ENCODE data around the gene CLEC2D.
"Not testable (repeated sequence)": the region's sequence is repeated elsewhere in the genome, so short reads cannot be mapped to it uniquely, and the experiment has no call there.

The CLEC2D gene

DNA sequence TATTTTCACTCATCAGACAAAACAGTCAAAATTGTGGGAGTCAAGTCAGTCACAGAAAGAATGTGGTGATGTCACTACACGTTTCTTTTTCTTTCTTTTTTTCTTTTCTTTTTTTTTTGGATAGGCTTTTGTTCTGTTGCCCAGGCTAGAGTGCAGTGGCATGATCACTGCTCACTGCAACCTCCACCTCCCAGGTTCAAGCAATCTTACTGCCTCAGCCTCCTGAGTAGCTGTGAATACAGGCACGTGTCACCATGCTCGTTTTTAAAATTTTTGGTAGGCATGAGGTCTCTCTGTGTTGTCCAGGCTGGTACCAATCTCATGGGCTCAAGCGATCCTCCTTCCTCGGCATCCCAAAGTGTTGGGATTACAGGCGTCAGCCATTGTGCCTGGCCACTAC, 61.1 kb downstream of the CLEC2D start:
- DNase-seq (ENCODE audit: low read depth), result no peak
- TF ChIP-seq, protein P1, sequence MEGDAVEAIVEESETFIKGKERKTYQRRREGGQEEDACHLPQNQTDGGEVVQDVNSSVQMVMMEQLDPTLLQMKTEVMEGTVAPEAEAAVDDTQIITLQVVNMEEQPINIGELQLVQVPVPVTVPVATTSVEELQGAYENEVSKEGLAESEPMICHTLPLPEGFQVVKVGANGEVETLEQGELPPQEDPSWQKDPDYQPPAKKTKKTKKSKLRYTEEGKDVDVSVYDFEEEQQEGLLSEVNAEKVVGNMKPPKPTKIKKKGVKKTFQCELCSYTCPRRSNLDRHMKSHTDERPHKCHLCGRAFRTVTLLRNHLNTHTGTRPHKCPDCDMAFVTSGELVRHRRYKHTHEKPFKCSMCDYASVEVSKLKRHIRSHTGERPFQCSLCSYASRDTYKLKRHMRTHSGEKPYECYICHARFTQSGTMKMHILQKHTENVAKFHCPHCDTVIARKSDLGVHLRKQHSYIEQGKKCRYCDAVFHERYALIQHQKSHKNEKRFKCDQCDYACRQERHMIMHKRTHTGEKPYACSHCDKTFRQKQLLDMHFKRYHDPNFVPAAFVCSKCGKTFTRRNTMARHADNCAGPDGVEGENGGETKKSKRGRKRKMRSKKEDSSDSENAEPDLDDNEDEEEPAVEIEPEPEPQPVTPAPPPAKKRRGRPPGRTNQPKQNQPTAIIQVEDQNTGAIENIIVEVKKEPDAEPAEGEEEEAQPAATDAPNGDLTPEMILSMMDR (conservative IDR thresholded peaks at IDR 0.05; ENCODE audit: control insufficient read depth, insufficient read depth, low read depth, low read length), result no peak
- no peak overlapping the region for H3K4me3 ChIP-seq (ENCODE audit: control insufficient read depth, low read depth, low read length)

- DNase-seq (ENCODE audit: low read depth), result no peak
- TF ChIP-seq, protein P1 (conservative IDR thresholded peaks at IDR 0.05; ENCODE audit: control insufficient read depth, insufficient read depth, low read depth, low read length), result no peak
- H3K4me3 ChIP-seq (ENCODE audit: control insufficient read depth, low read depth, low read length), result no peak overlapping the region
These were observed 61.9 kb downstream of the CLEC2D start for GRCh38 chr12:9731393-9731792.

DNA sequence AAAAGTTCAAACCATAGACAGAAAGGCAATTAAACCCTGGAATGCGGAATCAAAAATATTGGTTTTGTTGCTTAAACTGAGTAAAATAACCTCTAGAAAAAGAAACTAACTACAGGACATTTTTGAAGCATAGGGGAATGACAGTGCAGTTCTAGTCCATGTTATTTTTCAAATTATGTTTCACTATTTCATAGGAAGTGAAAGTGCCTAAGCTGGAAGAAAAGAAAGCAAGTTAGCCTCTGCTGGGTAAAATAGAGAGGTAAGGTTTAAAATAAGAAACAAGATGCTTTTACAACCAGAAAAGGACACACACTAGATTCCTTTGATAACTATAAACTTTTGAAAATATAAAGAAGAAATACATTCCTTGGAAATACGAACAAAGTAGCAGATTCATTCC, 62.3 kb downstream of the CLEC2D start:
- TF ChIP-seq, protein P1 (conservative IDR thresholded peaks at IDR 0.05; ENCODE audit: control insufficient read depth, insufficient read depth, low read depth, low read length), result no peak
- H3K4me3 ChIP-seq (ENCODE audit: control insufficient read depth, low read depth, low read length), result no peak overlapping the region
- DNase-seq (ENCODE audit: low read depth), result no peak

- DNase-seq (ENCODE audit: low read depth), result no peak
- H3K4me3 ChIP-seq (ENCODE audit: control insufficient read depth, low read depth, low read length), result no peak within 1 kb of the TSS
- TF ChIP-seq, protein P1 (conservative IDR thresholded peaks at IDR 0.05; ENCODE audit: control insufficient read depth, insufficient read depth, low read depth, low read length), result no peak
These were observed 63.5 kb downstream of the CLEC2D start, which contains the start of gene CLECL1 for GRCh38 chr12:9732921-9733461. Gene CLECL1, minus strand, starts transcription at chr12:9733097.

DNA sequence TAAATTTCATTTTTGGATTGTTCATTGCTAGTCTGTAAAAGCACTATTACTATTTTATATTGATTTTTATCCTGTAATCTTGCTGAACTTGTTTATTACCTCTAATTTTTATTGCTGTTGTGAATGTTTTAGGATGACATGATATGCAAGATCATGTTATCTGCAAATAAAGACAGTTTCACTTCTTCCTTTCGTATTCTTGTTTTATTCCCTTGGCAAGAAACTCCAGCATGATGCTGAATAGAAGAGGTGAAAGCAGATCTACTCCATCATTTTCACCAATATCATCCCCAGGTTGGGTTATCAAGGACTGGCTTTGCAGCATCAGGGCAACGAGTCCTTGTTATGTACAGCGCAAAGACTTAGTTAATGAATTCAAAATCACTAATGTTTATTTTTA, 66.1 kb downstream of the CLEC2D start:
- TF ChIP-seq, protein P1 (conservative IDR thresholded peaks at IDR 0.05; ENCODE audit: control insufficient read depth, insufficient read depth, low read depth, low read length), result no peak
- no peak for DNase-seq (ENCODE audit: low read depth)
- no peak overlapping the region for H3K4me3 ChIP-seq (ENCODE audit: control insufficient read depth, low read depth, low read length)

DNA sequence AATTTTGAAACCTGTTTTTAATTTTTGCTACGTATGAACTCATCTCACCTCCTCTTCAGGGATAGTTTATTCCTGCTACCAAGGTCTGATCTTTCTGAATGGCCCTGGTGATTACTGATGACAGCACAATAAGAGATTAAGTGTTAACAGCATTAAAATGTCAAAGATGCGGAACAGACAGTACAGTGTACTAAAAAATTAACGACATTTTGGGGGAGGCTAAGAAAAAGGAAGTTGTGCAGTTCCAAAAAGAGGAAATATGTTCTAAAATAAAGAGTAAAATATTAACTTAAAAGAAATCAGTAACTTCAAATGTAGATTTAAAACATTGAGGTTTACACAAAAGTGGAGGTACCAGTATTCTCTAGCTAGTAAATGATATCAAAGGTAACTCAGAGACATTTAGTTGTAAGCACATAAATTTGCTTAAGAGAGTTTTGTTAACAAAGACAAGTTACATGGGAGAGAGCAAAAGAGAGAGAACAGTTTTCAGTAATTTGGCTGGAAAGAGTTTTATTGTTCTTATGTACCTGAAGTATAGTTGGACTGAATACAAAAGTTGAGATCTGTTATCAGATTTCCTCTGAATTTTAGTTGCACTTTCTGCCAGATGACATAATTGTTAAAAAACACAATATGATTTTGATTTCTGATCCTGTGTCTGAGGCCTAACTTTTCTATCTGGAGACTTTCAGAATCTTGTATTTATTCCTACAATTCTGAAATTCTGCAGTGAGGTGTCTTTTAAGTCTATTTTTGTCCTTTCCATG, 67.6 kb downstream of the CLEC2D start:
- DNase-seq (ENCODE audit: low read depth), result no peak
- H3K4me3 ChIP-seq (ENCODE audit: control insufficient read depth, low read depth, low read length), result no peak overlapping the region
- TF ChIP-seq, protein P1 (conservative IDR thresholded peaks at IDR 0.05; ENCODE audit: control insufficient read depth, insufficient read depth, low read depth, low read length), result no peak

GRCh38 chr12:9738905-9739304, 69.4 kb downstream of the CLEC2D start:
- DNase-seq (ENCODE audit: low read depth); H3K4me3 ChIP-seq (ENCODE audit: control insufficient read depth, low read depth, low read length): not testable (repeated sequence)

DNA sequence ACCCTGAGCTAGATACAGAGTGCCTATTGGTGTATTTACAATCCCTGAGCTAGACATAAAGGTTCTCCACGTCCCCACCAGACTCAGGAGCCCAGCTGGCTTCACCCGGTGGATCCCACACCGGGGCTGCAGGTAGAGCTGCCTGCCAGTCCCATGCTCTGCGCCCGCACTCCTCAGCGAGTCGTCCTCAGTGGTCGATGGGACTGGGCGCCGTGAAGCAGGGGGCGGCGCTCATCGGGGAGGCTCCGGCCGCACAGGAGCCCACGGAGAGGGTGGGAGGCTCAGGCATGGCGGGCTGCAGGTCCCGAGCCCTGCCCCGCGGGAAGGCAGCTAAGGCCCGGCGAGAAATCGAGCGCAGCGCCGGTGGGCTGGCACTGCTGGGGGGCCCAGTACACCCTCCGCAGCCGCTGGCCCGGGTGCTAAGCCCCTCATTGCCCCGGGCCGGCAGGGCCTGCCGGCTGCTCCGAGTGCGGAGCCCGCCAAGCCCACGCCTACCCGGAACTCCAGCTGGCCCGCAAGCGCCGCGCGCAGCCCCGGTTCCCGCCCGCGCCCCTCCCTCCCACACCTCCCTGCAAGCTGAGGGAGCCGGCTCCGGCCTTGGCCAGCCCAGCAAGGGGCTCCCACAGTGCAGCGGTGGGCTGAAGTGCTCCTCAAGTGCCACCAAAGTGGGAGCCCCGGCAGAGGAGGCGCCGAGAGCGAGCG, 70.0 kb downstream of the CLEC2D start:
- not testable (repeated sequence) for DNase-seq (ENCODE audit: low read depth)
- peak overlapping the region; percentile 7 for H3K4me3 ChIP-seq (ENCODE audit: control insufficient read depth, low read depth, low read length)

Measured in fibroblast of mammary gland (primary cell).